NCI-H524 treated with DMSO at 0.1 percent for 48 hours (cell line): ENCODE measurements around the gene ZNF513.
"Not testable (repeated sequence)": the region's sequence is repeated elsewhere in the genome, so short reads cannot be mapped to it uniquely, and the experiment has no call there.

ENCODE experiments used
- DNase-seq: peaks from one replicate; lab custom pipeline; 2025; lab: John Stamatoyannopoulos, UW

Gene ZNF513, protein sequence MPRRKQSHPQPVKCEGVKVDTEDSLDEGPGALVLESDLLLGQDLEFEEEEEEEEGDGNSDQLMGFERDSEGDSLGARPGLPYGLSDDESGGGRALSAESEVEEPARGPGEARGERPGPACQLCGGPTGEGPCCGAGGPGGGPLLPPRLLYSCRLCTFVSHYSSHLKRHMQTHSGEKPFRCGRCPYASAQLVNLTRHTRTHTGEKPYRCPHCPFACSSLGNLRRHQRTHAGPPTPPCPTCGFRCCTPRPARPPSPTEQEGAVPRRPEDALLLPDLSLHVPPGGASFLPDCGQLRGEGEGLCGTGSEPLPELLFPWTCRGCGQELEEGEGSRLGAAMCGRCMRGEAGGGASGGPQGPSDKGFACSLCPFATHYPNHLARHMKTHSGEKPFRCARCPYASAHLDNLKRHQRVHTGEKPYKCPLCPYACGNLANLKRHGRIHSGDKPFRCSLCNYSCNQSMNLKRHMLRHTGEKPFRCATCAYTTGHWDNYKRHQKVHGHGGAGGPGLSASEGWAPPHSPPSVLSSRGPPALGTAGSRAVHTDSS

DNA sequence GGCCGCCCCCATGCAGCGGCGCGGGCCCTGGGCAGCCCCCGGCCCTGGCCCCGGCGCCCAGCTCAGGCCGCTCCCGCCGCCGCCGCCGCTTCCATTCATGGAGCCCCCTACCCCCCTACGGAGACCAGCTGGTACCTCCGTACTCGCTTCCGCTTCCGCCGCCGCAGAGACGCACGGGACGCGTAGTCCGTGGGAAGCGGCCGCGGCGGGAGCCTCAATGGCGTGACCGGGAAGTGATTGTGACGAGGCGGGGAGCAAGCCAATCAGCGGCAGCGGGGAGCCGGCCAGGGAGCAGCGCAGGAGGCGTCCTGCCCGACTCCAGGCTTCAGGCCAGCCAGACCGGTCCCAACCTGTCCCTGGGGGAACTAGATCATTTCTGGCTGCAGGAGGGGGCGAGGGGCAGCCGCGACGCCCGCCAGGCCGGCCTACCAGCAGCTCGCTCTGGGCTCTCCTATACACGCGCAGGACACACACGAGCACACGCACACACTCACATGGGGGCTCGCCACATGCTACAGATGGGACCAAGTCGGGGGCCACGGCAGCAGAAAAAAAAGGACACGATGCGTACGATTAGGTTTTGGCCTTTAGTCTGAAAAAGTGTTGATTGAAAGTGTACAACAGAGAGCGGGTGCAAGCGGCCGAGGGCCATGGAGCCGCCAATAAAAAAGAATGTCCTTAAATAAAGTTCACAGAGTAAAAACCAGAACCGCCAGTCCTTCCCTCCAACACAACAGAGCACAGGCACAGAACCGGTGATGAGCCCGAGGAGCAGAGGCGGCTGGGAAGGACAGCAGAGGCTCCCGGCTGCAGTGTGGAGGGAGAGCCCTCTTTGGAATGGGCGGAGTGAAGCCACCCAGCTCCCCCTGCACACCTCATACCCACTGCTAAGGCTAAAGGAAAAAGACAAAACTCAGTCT lies at the start of gene ZNF513:
ZNF513 (minus strand) TSS at position 109 of the 920 bp plus-strand sequence. CDS start 208 bp downstream, outside the sequence.
- peak; percentile 52 for DNase-seq

DNA sequence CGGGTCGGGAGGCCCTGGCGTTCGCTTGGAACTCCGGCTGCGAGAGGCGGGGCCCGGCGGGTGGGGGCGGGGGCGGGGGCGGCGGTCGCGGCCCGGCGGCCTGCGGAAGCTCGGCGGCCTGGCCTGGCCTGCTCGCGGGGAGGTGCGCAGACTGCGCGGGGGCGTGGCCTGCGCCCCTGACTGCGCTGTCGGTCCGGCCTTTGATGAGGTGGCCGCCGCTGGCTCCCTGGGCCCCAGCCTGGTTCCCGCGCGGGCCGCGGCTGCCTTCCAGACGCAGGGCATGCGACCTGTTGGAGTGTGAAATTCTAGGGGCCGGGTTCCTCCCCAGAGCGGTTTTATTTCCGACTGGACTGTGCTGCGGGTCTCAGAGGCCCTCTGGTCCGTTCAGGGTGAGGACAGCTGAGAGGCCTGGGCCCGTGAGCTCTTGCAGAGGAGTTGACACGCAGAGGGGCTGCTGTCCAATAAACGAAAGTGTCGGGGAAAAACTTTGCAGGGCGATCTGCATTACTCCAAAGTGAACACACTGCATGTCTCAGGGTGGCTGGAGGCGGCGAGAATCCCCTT lies 48.5 kb upstream of the ZNF513 start:
- no peak for DNase-seq

GRCh38 chr2:27428213-27428977 lies 47.9 kb upstream of the ZNF513 start, which contains the start of gene NRBP1:
NRBP1 (plus strand) TSS chr2:27428631; CDS start chr2:27433274, 4,643 bp downstream.
- peak; percentile 88 for DNase-seq

DNA sequence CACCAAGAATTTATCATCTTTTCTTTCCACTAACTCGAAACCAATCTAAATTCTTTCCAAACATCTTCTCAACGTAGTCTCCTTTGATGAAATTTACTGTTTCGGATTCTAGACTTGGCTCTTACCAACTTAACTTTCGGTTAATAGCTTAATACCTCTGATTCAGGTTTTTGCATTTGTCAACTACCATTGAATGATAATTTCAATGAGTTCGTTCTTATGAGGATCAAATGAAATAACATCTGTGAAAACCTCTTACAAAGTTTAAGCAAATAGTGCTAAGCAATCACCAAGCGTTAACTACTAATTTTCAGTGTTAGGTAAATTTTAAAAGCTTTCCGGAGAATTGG lies 47.3 kb upstream of the ZNF513 start:
- DNase-seq, result no peak

DNA sequence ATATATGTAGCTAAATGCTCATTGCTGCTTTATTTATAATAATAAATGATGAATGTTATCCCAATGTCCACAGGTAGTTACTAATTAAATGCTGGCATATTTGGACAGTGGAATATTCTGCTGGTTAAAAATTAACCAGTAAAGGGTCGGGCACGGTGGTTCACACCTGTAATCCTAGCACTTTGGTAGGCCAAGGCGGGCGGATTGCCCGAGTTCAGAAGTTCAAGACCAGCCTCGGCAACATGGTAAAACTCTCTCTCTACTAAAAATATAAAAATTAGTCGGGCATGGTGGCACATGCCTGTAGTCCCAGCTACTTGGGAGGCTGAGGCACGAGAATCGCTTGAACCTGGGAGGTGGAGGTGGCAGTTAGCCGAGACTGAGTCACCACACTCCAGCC lies 44.5 kb upstream of the ZNF513 start:
- not testable (repeated sequence) for DNase-seq

- no peak for DNase-seq
Measured at GRCh38 chr2:27422958-27423357, 42.4 kb upstream of the ZNF513 start.

DNA sequence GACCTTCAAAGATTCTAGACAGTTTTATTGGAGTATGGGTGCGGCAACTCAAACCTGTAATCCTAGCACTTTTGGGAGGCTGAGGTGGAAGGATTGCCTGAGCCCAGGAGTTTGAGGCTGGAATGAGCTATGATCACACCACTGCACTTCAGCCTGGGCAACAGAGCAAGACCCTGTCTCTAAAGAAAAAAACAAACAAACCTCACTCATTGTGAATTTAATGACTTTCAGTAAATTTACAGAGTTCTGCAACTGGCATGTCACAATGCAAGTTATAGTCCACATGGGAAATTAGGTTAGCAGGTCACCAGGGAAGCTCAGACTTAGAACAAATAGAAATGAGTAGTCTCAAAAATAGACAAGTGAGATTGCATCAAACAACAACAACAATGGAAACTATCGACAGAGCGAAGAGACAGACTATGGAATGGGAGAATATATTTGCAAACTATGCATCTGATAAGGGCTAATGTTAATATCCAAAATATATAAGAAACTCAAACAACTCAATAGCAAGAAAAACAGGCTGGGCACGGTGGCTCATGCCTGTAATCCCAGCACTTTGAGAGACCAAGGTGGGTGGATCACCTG lies 41.2 kb upstream of the ZNF513 start:
- no peak for DNase-seq

DNA sequence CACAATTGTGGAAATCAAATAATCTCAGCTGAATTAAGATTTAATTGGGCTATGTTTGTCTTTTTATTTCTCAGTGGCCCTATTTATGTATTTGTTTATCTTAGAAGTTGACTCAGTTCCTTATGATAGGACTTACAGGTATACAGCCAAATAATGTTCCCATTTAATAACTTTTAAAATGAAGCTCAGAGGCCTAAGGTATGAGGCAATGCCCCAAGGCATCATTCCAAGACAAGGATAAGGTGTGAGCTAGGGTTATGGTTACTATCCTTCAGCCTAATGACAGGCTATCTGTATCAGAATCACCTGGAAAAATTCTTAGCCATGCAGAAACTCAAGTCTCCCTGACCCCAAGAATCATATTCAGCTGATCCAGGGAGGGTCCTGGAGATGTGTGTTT lies 40.5 kb upstream of the ZNF513 start:
- no peak for DNase-seq

DNA sequence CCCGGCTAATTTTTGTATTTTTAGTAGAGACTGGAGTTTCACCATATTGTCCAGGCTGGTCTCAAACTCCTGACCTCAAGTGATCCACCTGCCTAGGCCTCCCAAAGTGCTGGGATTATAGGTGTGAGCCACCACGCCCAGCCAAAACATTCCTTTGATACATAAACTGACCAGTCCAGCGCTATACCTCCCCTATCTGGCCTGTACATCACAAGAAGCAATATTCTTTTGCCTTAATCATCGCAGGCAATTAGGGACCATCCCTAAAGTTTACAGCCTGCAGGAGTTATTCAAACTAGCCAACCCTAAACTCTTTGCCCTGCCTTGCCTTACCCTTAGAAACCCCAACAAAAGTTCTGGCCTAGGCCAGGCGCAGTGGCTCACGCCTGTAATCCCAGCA lies 35.6 kb upstream of the ZNF513 start:
- no peak for DNase-seq

- DNase-seq, result no peak
Measured at GRCh38 chr2:27412419-27413152, 32.1 kb upstream of the ZNF513 start.

DNA sequence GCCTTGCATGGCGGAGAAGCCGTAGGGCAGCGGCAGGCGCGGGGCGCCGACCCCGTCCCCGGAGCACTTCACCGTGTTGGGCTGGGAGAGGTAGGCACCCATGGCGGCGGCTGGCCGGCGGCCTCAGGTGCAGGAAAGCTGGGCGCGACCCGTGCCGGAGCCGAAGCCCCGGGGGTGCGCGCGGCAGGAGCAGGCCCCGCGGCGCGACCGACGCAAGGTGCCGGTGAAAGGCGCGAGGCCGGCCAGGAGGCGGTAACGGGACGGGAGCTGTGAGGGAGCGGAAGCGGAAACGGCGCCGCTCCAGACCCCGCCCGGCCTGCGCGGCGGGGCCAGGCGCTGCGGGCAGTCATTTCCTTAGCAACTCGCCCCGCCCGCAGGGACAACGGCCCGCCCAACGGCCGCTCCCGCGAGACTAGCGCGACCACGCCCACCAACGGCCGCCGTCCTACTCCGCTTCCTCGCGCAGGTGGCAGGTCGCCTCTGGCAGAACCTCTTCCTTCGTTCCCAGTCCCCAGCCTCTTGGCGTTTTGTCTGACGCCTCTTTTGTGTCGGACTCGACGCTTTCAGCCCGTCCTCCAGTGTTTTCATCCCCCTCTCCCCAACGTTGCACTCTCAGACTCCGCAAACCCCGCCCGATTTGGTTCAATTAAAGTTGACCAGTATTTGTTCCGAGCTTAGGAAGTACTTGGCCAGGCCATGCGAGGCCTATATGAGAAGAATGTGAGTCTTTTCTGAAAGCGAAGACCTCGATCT lies 29.0 kb upstream of the ZNF513 start, which contains the start of gene PPM1G:
PPM1G (minus strand) TSS at position 271 of the 753 bp plus-strand sequence; CDS start at position 102, 169 bp downstream.
- peak; percentile 59 for DNase-seq

GRCh38 chr2:27408601-27409320 lies 28.2 kb upstream of the ZNF513 start:
- no peak for DNase-seq

DNA sequence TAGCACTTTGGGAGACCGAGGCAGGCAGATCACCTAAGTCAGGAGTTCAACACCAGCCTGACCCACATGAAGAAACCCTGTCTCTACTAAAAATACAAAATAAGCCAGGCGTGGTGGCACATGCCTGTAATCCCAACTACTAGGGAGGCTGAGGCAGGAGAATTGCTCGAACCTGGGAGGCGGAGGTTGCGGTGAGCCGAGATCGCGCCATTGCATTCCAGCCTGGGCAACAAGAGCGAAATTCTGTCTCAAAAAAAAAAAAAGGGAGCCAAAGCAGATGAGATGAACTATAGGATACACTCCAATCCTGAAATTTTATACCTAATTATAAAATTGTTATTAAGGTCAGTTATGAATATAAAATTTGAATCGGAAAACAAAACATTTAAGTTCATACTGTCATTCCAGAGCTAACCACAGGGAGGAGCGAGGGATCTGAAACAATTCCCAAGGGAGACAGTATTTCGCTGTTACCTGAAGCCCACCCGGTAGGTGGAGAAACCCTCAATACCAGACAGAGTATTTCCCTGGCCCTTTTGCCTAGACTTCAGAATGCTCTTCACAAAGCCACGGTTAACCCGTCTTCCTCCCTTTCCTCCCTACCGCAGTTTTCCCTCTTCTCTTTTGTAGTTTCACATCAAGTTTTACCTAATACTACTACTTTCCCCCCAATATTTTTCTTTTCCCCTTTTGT lies 27.4 kb upstream of the ZNF513 start:
- DNase-seq, result peak; percentile 31

DNA sequence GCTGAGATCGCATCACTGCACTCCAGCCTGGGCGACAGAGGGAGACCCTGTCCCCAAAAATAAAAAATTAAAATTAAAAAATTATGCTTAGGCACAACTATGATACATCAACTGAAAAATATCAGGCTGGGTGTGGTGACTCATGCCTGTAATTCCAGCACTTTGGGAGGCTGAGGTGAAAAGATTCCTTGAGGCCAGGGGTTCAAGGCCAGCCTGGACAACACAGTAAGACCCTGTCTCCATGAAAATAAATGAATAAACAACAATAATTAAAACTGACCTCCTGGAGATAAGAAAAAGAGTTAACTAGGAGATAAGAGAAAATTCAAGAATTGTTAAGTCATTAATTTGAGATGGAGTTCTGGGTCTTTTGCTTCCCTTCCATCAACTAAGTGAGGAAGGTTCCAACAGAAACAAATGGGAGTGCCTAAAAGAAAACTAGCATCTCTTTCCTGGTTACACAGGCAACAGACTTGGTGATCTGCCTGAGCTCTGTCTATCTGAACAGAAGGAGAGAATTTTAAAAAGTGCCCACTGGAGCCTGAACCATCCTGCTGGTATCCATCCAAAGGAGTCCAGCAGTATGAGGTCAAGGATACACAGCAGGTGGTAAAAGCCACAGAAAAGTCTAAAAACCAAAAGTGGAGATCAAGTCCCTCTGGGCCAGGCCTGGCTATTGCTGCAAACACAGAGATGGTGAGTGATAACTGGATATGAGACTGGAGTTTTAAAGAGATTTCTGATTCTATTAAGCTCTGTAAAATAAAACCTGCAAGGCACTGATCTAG lies 20.0 kb upstream of the ZNF513 start:
- DNase-seq, result no peak

DNA sequence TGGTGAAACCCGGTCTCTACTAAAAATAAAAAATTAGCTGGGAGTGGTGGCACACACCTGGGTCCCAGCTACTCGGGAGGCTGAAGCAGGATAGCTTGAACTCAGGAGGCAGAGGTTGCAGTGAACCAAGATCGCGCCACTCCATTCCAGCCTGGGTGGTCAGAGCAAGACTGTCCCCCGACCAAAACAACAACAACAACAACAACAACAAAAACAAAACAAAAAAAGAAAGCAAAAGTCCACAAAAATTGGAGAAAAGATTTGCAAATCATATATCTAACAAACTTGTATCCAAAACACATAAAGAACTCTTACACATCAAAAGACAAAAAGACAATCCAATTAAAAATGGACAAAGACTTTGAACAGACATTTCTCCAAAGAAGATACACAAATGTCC lies 18.4 kb upstream of the ZNF513 start:
- no peak for DNase-seq

GRCh38 chr2:27393225-27393624 lies 12.7 kb upstream of the ZNF513 start:
- no peak for DNase-seq
